Epithelial cell of prostate (primary cell): ENCODE data around the gene SLC16A14.

Experiments
- DNase-seq: peaks from one replicate; pipeline ENCODE4 v3.0.0-alpha.2; 2011; ENCODE audit warnings: low read depth, low spot score
- H3K27ac ChIP-seq: fragments of 450-650 bp; 2 replicates; pipeline ENCODE4 v1.5.1; 2017; ENCODE audit warnings: mild to moderate bottlenecking

The SLC16A14 gene

DNA sequence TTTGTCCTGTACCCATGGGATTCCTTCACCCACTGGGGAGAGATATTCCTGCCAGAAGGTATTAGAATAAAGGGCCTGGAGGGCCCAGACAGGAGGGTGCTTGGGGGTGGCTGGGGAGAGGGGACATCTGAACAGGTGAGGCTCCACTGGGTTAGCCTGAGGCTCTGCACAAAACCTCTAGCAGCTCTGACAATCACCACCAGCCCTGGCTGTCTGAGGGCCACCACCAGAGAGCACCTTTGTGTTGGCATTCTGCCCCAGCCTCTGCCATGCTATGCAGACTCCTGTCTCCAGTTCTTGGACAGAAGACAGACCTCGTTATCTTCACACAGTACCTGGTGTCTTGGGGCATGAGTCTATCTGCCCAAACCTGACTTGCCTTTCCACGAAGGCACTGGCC is 25.3 kb downstream of the SLC16A14 start:
- no peak overlapping the region for H3K27ac ChIP-seq
- no peak for DNase-seq

DNA sequence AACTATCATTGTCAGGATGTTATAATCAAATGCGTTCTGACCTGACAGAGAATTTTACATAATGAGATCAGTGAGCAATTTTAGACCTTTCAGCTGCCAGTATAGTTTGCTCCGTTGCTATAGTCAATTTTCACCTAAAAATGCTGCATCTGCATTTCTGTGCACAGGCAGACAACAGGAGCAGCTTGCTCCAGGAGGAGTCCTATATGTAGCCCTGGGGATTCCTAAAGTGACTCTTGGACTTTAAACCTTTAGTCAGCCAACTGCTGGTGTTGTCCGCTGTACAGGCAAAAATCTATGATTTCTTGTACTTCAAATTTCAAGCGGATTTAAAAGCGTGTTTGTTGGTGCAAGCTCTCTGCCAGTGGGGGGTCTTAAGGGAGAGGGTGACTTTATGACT is 25.7 kb downstream of the SLC16A14 start:
- no peak overlapping the region for H3K27ac ChIP-seq
- no peak for DNase-seq

DNA sequence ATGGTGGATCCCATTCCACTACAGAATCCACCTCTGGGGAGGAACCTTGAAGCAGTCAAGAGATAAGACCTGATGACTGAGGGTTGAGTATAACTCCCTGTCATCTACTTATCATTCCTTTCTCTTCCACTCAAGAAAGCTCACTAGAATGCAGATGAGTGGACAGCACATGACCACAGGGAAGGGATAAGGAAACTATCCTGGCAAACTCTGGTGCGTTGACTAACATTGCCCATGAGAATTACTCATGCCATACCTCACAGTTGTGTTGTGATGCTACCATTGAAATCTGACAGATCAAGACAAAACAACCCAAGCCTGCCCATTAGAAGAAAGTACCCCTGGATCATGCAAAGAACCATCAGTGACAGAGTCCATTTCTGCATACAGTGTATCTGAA is 26.5 kb downstream of the SLC16A14 start:
- H3K27ac ChIP-seq: no peak overlapping the region
- DNase-seq: no peak

DNA sequence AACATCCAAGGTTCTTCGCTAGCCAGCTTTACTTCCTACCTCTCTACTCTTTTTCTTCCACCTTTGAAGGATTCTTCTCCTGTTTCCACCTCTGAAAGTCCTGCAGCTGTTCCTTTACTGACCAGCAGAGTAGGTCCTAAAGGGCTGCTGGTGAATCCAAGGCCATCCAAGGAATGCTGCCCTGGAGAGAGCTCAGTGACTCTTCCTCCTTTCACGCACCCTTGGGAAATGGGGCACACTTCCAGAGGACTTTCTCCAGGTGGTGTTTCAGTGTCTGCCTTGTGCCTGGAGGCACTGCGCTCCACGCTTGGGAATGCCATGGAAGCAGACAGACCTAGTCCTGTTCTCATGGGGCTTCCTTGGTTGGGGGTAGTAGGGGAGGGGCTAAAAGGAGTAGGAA is 45.4 kb downstream of the SLC16A14 start:
- no peak overlapping the region for H3K27ac ChIP-seq
- no peak for DNase-seq

DNA sequence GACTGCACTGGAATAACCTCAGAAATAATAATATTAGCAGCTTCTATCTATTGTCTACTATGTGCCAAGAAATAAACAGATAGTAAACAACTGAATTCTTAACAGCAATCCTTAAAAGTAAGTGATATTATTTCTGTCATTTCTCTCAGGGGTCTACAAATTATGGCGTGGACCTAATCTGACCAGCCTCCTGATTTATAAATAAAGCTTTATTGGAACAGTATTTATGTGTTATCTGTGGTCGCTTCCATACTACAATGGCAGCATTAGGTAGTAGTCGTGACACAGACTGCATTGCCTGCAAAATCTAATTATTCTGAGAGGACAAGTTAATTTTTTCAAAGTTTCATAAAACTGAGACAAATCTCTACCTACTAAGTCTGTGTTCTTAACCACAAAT is 49.0 kb downstream of the SLC16A14 start:
- no peak for DNase-seq
- H3K27ac ChIP-seq: no peak overlapping the region

DNA sequence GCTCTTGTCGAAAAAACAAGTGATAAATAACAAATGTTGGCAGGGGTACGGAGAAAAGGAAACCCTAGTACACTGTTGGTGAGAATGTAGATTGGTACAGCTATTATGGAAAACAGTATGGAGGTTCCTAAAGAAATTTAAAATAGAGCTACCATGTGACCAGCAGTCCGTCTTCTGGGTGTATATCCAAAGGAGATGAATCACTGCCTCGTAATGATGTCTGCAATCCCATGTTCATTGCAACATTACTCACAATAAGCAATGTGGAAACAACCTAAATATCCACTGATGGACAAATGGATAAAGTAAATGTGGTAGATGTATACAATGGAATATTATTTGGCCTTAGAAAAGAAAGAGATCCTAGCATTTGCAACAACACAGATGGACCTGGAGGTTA is 50.6 kb downstream of the SLC16A14 start:
- peak; percentile 39 for DNase-seq
- no peak overlapping the region for H3K27ac ChIP-seq

DNA sequence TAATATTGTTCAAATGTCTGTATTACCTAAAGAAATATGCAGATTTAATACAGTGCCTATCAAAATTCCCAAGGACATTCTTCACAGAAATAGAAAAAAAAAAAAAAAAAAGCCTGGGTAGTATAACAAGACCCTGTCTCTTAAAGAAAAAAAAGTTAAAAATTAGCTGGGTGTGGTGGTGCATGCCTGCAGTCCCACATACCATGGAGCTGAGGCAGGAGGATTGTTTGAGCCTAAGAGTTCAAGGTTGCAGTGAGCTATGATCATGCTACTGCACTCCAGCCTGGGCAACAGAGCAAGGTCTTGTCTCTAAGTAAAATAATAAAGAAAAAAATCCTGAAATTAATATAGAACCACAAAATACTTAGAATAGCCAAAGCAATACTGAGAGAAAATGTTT is 51.9 kb downstream of the SLC16A14 start:
- DNase-seq: no peak
- H3K27ac ChIP-seq: no peak overlapping the region

DNA sequence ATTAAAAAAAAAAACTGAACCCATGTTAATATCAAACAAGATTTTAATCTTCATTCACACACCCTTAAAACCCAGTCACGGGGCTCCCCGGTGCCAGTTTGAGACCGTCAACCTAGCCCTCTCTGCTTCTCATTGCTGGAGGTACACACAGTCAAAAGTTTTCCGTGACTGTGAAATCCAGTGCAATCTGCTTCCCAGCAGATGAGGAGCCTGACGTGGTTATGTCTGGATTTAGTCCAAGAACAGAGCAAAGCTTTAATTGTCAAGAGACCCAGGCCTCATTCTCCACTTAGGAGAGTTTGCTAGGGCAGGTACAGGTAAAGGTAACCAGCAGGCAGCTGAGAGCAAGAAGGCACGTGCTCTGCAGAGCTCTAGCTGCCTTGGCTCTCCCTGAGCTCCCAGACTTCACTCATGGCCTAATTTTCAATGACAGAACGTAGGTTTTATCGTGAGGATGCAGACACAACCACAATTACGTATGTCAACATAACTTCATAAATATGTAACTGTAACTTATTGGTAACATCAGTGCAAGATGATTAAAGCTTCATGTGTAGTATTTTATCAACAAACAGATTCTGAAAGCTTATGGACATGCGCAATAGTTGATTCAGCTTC is 56.3 kb downstream of the SLC16A14 start:
- no peak for DNase-seq
- H3K27ac ChIP-seq: no peak overlapping the region

DNA sequence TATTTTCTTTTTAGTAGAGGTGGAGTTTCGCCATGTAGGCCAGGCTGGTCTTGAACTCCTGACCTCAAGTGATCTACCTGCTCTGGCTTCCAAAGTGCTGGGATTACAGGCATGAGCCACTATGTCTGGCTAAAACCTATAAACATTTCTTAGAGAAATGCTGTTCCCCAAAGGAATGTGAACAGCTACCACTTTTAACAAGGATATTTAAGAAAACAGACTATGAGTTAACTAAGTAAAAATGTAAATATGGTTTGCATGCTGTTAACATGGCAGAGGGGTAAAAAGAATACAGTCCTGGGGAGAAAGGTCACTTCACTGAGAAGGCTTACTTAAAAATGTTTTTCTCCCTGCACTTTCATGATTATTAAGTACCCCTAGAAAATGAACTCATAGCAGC is 57.1 kb downstream of the SLC16A14 start:
- H3K27ac ChIP-seq: no peak overlapping the region
- DNase-seq: no peak

DNA sequence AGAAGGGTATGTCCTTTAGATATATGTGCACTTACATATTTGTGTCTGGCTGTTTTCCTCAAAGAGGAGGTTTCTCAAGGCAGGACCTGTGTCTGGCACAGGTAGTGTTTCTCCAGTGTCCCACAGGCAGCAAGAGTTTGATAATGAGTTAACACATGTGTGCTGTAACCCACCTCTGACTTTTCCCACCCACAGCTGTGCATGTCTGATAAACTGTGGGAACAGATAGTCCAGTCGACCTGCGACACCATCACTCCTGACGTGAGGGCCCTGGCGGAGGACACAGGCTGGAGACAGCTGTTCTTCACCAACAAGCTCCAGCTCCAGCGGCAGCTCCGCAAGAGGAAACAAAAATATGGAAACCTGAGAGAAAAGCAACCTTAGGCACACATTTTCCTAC is 58.2 kb downstream of the SLC16A14 start:
- H3K27ac ChIP-seq: no peak overlapping the region
- DNase-seq: no peak

DNA sequence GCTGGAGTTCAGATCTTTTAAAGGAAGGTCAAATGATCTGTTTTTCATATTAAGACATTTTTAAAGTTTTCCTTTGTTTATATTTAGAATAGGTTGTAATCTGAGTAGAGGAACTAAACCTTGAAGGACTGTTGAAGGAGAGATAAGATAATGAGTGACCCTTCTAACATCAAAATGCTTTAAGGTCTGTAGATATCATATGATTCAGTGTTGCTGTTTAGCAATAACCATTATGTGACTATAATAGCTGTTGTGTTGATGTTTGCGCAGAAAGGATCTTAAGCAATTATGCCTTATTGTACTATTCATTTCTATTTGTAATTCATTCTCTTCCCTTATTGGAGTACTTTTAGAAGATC is 60.0 kb downstream of the SLC16A14 start:
- no peak overlapping the region for H3K27ac ChIP-seq
- DNase-seq: no peak

DNA sequence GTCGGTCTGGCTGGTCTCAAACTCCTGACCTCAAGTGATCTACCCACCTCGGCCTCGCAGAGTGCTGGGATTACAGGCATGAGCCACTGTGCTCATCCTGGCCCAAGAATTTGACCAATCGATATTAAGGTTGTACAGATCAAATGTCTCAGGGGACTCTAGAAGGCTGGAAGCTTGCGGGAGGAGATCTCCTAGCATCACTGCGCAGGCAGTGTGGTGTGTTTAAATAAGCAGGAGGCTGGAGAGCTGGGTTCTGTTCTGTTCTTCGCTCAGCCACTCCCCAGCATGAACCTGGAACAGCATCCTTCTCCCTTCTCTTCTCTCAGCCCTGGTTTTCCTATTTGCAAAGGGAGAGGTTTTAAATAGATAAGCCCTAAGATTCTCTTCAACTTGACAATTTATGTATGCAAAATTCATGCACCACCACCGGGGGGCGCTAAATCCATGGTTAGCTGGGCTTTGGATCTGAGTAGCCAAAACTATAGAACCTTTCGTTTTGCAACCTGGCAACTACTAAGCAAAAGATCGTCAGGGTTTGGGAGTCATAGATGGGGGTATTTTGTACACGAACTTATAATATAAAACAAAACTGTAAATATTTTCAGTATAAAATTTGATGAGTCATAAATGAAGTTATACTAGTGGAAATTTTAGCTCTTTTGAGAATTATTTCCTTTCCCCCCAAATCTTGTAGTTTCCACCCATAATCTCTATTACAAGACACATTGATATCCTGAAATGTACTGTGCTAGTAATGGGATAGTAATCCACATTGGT is 60.6 kb downstream of the SLC16A14 start:
- H3K27ac ChIP-seq: no peak overlapping the region
- DNase-seq: peak; percentile 3

DNA sequence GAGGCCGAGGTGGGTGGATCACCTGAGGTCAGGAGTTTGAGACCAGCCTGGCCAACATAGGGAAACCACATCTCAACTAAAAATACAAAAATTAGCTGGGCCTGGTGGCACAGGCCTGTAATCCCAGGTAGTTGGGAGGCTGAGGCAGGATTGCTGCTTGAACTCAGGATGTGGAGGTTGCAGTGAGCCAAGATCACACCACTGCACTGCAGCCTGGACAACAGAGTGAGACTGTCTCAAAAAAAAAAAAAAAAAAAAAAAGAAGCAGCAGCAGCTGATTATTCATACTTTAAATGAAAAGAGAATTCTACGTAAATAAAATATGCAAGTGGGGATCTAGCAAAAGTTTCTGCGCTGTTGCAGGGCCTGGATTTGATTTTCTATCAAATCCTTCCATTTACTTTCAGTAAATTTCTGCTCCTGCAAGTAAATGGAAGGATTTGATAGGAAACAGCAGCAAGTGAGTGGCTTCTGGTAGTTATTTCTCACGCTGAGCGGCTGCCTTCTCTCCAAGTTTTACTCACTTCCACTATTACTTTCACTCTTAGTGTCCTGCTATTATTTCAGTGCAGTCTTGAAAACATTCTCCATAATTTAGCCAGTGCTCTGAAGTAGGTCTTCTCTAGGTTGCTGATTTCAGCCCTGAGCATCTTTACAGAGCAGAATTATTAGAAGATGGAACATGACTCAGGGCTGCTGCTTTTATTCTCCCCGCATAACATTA is 68.4 kb downstream of the SLC16A14 start:
- no peak overlapping the region for H3K27ac ChIP-seq
- DNase-seq: no peak

DNA sequence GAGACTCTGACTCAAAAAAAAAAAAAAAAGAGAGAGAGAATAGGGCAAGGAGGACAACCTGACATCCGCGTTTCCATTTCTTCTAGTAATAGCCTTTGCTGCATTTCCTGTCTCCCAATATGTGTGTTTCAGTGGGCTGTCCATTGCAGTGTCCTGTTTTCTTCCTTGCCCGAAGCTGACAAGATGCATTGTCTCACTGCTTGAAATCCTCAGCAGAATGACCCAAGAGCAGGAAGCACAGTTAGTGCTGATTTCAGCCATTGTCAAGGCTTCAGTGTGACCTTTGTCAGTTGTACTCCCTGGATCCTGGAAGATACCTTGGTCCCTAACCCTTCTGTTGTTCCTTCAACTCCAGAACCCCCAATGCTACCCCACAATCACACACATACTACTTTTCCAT is 71.2 kb downstream of the SLC16A14 start:
- H3K27ac ChIP-seq: no peak overlapping the region
- DNase-seq: no peak

DNA sequence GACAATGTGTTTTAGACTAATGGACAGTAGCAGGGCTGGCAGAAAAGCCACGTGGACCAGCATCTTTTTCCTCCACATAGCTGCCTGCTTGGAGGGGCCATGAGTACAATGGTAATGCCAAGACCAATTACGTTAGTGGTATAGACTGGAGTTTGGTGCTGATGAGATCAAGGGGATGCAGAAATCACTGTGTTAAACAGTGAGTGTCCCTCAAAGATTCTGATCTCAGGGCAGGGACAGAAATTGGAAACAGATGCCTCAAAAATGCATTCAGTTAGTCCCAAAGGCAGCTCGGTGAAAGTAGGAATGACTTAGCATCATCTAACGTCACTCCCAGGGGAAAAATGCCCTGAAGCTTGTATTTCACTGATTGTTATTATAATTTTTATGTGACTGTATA is 72.4 kb downstream of the SLC16A14 start:
- H3K27ac ChIP-seq: no peak overlapping the region
- DNase-seq: no peak

DNA sequence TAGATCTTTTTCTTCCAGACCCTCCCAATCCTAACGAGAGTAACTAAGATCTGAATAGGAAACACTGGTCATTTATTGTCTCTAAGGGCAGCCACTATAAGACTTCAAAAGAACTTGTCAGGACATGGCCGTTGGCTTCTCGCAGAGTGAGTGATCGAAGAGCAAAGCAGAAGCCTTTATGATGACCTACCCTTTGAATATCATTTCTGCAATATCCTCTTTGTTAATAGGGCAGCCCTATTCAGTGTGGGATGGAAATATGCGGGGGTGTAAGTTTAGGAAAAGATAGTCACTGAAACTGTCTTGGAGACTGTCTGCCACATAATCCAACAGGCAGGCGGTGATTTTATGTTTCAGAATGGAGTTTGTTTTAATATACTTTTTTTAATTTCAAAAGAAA is 75.5 kb downstream of the SLC16A14 start:
- no peak overlapping the region for H3K27ac ChIP-seq
- no peak for DNase-seq
